Mammary epithelial cell (primary cell): ENCODE results near the gene TIMM8A.

ENCODE experiments used
- CTCF ChIP-seq, 2 donors: IDR thresholded peaks in 1 of 2; conservative IDR thresholded peaks in 1 of 2; 2 replicates each; pipeline ENCODE4 v1.5.1; 2011 to 2012; ENCODE audit warnings: inconsistent platforms in 2 of 2, low read length in 2 of 2, mild to moderate bottlenecking in 2 of 2, control low read depth in 1 of 2, low read depth in 1 of 2; ENCODE audit not compliant: insufficient read depth in 1 of 2; ENCODE audit errors: extremely low read depth in 1 of 2
- EZH2 ChIP-seq: IDR thresholded peaks from 2 replicates; pipeline ENCODE4 v1.6.1; 2012; ENCODE audit warnings: low read length, inconsistent platforms, borderline replicate concordance

GRCh38 chrX:101377547-101377946 lies 29.0 kb upstream of the TIMM8A start:
- TF ChIP-seq CTCF (conservative IDR thresholded peaks at IDR 0.05 in 1 of 2, IDR thresholded peaks at IDR 0.05 in 1 of 2; ENCODE audit: extremely low read depth in 1 of 2, insufficient read depth in 1 of 2, low read depth in 1 of 2, low read length in 2 of 2) (no peak), EZH2 (no peak)
